SIG-M5 treated with dmso at 0.1 percent for 504 hours (cell line): ENCODE results near the gene RTN4RL1.
"Not testable (repeated sequence)": the region's sequence is repeated elsewhere in the genome, so short reads cannot be mapped to it uniquely, and the experiment has no call there.

Experiments
- DNase-seq: peaks from one replicate; lab custom pipeline; 2025; ENCODE audit not compliant: unreplicated experiment; lab: John Stamatoyannopoulos, UW

RTN4RL1 gene

DNA sequence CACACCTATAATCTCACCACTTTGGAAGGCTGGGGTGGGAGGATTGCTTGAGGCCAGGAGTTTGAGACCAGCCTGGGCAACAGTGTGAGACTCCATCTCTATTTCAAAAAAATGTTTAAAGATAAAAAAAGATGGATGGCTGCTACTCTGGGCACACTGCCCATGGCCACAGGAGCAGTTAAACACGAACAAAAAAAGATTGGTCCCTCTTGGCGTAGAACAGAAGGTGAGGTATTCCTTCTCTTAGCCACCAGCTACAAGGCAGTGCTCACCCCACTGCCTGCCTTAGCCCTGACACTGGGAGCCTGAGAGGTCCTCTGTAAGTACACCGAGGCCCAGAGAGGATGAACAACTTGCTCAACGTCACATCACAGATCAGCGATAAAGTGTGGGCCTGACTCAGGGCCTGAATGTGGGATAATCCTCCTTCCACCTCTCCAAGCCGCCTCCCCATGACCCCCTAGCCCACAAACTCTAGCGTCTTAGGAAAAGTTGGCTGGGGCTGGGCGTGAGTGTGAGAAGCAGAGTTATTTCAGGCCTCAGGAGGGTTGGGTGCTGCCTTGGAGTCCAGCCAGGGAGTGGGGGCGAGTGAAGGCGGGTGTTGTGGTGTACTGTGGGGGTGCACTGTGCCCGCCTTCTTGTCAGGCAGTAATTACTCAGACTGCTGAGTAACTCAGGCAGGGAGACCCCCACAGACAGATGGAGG lies 2.5 kb upstream of the RTN4RL1 start:
- DNase-seq: no peak

DNA sequence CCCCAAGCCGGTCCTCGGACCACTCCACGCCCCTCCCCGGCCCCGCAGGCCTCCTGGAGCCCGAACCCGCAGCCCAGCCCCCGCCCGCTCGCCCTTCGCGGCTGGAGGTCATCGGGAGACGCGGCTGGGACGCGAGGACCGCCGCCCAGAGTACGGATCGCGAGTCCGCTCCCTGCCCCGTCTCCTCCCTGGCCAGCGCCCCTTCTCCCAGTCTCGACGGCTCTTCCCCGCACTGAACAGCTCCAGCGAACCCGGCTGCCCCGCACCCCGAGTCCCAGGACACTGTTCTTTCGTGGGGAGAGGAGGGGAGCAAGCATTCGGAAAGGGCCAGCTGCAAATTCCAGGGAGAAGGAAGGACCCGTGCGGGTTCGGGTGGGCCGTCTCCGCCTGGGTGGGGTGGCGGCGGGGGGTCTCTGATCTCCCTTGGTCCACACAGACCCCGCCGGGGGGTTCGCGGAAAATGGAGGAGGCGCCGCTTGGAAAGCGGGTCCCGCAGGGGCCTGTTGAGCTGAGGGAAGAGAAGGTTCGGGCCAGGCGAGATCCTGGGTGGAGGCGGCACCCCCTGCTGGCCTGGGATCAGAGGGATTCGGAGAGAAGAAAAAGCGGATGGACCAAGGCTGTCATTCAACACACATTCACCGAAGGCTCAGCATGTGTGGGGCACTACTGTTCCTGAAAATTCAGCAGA lies 632 bp upstream of the RTN4RL1 start:
- DNase-seq: peak; percentile 16

DNA sequence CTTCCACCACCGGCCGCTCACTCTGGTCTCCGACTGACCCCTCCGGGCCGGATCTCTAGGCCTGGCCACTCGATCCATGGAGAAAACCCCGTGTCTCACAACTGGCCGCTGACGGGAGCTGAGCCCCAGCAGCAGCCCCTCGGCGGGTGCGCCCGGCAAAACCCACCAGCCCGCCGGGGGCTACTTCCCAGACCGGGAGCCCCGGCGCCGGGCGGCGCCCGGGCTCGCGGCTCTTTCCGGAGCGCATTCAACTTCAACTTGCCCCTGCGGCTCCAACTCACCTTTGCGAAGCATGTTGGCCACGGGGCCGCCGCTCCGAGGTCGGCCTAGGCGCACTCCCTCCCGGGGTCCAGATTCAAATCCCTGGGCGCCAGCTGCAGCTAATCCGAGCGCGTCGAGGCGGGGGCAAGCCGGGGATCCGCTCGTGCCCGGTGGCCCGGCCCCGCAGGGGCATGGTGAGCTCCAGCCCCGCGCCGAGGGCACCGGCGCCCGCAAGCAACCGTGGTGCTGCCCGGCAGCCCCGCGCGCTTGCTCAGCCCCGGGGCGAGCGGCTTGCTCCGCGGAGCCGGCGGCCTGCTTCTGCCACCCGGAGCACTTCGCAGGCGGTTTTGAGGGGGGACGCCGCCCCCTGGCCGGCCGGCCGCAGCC lies 438 bp downstream of the RTN4RL1 start:
- no peak for DNase-seq

DNA sequence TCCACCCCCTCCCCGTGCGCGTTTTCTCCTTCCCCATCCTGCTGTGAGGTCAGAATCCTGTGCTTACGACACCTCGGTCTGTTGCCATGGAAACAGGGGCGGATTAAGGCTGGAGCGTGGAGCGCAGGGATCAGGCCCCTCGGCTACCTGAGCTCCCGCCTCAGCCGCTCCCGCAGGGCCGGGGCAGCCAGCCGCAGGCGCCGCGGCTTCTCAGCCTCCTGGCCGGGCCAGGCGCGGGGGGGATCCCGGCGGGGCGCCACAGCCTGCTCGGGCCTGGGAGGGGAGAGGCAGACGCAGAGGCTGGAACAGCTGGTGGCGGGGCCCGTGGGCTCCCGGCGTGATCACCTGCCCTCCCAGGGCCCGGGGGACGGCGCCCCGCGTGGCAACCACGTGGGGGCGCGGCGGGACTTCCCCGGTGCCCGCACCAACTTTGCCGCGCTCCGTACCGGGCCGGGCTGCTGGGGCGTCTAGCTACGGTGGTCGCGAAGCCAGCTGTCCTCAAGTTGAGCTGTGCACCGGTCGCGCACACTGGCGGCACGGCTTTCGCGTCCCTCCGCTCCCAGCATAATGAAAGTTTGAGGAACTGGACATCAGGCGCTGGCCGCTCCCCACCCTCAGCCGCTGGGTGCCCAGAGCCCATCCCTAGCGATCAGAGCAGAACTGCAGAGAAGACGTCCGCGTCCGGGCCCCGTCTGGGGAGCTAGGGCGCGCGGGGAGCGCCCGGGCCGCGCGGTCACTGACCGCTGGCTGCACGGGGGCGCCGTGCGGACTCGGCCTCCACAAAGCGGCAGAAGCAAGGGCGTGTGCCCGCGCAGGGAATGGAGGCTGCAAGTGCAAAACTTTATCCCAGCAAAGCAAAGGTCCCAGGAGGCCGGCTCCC lies 1.2 kb downstream of the RTN4RL1 start:
- DNase-seq: peak; percentile 37

DNA sequence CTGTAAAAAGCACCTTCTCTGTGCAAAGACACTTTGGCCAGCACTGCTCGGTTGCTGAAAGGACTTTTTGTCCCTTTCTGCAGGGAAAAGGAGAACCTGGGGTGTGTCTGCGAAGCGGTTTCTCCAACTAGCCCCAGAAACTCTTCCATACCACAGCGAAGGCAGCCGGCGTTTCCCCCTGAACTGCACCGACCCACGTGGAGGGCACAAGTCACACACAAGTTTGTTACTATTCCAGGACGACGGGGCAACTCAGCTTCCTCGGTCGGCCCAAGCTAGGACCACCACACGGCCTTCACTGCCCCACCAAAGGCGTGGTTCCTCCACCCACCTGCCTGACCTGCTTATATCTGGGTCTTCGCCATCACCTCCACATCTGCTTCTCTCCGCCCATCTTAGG lies 1.9 kb downstream of the RTN4RL1 start:
- DNase-seq: no peak

DNA sequence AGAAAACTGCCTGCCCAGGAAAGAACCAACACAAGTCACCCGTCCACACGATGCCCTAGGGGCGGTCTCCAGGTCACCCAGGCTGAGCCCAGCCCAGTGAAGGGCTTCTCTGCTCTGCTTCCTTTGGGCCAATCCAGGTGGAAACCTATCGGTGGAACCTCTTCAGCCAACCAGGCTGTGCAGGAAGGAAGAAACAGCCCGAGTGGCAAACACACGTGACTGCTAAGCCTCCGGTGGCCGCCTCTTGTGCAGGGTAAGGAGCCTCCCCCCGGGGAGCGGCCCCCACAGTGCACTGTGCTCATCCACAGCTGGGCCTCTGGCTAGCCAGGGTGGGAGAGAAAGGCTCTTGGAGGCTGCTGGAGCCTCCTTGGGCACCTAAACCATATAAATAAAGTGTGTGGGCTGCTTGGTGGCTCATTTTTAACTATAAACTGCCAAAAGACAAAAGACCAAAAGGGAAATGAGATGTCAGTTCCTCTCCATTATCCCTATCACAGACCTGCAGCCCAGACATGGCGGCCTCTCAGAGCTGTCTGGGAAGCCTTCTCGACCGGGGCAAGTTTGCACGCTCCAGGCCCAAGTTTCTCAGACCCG lies 2.4 kb downstream of the RTN4RL1 start:
- no peak for DNase-seq

DNA sequence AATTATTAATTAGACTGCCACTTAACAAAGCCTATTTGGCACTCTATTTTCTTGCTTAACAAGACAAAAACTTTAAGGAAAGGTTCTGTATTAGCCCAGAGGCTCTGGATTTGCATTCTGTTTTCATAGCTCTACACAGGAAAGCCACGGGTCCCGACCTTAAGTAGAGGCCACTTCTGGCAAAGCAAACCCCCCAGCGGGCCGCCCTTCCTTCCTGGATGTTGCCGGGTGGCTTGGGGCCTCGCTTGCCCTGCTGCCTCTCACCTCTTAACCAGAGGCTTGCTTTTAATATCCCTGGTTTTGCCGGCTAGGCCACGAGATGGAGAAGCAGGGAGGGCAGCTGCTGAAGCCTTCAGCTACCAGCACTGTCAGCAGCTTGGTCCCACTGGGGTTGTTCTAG lies 4.4 kb downstream of the RTN4RL1 start:
- DNase-seq: no peak

DNA sequence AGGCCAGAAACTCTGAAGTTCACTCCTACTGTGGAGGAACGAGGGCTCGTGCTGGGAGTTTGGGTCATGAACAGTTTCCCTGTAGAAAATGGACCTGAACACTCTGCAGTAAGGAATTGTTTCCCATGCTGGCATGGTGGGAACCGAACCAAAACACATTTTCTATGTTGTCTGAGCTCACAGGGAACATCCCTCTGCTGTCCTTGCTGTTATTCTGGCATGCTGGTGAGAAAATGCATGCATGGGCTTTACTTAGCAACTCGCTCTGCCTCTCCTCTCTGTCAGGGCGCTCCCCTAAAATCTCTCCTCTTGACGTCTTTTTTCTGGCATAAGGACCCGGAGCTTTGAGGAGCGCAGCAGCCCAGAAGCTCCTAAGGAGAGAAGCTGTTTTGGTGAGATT lies 5.4 kb downstream of the RTN4RL1 start:
- no peak for DNase-seq

DNA sequence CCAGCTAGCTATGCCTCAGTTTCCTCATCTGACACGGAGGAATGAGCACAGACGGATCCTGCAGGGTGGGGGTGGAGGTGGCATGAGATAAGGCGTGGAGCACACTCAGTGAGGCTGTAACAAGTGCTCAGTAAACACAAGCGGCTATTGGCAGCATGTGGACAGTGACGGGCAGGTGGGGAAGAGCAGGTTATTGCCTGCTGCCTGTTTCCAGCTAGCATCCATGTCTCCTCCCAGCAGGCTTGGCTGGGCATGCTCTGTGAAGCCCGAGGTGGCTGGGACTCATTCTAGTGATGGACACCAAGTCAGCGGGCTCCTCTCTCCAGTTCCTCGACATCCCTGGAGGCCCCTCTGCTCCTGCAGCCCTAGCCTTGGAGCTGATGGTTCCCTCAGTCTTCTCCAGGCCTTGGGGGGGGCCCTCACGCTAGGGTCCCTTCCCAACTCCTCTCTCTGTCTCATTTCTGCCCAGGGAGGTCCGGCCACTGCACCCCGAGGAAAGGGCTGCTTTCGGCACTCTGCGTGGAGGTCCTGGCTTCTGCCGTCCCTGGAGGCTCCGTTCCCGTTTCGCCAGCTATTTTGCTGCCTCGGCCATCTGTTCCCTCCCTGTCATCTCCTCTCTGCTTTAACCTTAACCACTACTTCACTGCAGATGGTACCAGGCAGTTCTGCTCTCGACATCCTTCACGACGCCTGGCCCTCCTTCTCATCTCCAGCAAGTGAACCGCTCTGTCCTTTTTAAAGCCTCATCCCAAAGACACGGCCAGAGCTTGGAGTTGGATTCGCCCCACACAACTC lies 6.2 kb downstream of the RTN4RL1 start:
- no peak for DNase-seq

DNA sequence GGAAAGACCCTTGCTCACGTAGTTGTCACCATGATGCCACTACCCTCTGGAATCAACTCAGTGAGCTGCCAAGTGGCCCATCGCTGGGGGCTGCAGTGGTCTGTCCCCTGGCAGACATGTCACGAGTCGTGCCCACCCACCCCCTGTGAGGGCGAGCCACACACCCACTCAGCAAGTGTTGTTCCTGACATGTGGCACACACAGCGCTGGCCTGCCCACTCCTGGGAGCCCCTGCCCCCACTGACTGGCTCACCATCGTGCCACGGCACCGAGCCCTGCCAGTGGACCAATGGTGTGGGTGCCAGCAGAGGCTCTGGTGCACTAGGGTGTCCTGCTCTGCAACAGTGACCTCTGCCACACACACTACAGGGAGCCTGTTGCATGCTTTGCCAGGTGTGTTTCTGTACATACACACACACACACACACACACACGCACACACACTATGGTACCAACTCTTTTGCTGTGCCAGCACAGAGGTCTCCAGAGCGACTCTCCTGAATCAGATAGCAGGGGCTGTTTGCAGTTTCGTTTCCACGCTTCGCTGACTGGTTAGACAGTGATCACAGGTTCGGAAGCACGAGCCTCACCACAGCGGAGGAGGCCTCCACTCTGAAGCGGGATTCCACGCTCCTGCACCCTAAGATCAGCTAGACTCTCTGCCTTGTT lies 7.7 kb downstream of the RTN4RL1 start:
- no peak for DNase-seq

DNA sequence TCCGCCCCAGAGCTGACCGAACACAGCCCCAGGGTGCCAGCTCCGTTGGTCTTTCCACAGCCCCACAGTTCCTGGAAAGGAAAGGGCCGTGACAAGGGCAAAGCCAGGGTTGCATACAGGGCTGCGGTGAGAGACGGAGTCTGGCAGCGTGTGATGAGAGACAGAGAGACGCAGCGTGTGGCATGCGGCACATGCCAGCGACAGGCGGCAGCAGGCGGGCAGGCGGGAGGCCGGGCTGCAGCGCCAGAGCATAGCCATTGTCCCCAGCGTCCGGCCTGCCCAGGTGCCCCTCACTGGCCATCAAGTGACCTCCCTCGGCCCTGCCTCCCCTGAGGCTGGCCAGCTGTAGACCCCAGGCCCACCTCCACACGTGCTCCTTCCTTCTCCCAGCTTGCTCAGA lies 8.6 kb downstream of the RTN4RL1 start:
- no peak for DNase-seq

DNA sequence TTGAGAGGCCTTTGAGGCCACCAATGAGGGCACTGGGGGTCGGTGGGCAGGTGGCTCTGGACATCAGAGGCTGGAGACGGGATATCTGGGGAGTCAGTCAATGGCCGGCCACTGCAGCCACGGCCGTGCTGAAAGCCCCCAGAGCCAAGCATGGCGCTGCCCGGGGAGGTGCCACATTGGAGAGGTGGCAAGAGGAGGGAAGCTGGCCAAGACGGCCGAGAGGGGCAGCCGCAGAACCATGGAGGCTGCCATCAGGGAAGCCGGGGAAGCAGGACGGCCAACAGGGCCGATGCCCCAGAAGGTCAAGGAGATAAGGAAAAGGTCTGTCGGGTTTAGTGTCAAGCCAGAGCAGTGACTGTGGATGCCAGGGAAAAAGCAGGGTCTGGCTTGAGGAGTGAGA lies 9.8 kb downstream of the RTN4RL1 start:
- no peak for DNase-seq

DNA sequence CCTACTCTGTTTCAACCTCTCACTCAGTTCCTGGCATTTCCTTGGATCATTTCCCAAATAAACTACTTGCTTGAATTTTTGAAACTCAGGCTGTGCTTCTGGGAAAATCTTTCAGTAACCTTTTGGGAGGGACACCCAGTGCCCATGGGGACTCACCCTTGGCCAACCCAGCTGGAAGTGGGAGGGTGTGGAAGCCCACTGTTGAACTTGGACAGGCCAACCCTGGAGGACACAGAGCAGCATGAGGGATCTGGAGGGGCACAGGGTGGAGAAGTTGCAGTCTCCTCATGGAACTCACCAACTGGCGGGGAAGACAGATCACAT lies 11.2 kb downstream of the RTN4RL1 start:
- no peak for DNase-seq

DNA sequence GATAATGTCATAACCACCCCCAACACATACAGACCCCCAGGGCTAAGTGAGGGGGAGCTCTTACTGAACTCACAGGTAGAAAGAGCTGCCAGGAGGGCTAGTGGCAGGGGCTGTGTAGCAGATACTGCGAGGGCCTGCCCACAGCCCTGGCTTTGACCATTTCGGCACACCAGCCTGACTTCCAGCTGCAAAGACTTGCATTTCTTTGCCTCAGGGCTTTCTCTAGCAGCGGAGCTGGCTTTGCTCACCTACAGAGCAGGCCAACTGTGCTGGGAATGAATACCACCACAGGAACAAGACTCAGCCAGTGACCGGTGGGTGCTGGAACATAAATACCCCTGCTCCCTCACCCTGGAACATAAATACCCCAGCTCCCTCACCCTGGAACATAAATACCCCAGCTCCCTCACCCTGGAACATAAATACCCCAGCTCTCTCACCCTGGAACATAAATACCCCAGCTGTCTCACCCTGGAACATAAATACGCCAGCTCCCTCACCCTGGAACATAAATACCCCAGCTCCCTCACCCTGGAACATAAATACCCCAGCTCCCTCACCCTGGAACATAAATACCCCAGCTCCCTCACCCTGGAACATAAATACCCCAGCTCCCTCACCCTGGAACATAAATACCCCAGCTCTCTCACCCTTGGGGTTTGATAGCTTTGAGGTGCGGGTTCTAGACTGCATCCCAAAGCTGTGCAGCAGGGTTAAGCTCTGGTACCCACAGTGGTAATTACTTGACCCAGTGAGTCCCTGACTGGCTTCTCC lies 11.7 kb downstream of the RTN4RL1 start:
- not testable (repeated sequence) for DNase-seq

DNA sequence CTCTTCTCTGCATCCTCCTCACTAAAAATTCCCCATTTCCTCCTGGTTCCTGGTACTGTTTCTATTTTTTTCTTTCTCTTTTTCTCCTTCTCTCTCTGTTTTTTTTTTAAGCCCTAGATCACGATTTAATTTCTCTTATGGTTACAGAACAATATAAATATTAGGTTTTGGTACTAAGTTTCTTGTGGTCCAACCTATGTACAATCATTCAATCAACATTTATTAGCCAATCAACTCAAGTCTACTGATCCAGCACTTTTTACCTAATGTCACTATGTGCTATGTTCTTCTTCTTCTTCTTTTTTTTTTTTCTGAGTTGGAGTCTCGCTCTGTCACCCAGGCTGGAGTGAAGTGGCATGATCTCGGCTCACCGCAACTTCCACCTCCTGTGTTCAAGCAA lies 12.6 kb downstream of the RTN4RL1 start:
- no peak for DNase-seq

DNA sequence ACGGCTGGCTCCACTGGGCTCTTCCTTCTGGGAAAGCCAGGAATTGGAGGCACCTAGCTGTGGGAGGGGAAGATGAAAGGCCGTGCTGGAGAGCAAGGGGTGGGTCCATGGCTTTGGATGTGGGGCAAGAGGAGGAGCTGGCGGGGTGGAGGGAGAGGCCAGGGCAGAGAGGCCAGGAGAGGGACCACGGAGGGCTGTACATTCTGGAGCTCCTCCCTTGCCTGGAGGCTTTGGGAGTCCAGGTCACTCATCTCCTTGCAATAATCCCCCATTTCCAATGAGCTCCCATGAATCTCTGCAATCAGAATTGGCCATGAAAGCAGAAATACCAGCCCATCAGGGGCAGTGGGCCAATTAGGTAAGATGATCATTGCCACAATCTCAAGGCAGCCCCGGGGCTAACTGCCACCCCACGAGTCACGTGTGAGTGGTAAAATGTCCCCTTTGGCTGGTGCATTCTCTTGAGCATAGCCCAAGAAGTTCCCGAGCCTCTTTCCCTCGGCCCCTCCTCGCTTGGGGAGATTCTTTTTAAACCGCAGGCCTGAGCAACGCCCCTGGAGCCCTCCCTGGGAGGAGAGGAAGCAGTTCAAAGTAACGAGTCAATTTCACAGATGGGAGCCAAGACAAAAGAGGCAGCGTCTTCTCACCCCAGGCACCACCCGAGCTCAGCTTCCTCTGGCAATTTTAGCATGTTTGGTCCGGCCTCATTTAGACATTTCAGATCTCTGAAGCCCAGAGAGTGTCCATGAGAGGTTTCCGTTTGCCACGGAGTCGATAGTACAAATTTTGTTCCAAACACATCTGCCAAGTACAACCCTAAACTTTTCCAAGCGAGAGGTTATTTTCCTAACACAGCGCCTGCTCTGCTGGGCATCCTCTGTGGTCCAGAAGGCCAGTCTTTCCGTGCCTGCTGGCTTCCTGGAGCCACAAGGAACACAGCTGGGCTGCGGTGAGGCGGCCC lies 13.4 kb downstream of the RTN4RL1 start:
- peak; percentile 14 for DNase-seq

DNA sequence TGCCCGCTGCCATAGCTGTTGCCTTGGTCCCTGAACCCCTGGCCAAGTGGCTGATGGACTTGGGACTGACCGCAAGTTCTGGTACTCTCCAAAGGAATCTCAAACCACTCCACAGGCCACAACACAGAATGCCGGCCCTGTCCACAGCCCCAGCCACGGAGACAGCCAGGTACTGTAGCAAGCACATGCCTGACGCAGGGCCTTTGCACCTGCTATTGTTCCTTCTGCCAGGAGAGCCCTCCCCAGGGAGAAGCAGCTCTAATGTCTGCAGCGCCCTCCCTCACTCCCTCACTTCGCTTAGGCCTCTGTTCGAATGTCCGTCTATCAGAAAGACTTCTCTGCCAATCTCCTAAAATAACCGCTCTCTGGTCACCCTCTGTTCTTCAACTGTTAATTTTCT lies 15.4 kb downstream of the RTN4RL1 start:
- no peak for DNase-seq
